ENCODE results near the gene VGLL4.

Gene VGLL4

GRCh38 chr3:11651900-11652299, 8.2 kb upstream of the VGLL4 start:
- DNase-seq = peak in 2 of 5 experiments; percentile 9 to 47

GRCh38 chr3:11651477-11651876, 7.8 kb upstream of the VGLL4 start:
- no peak for DNase-seq

- DNase-seq = peak in 1 of 5 experiments; percentile 18
These were observed 6.7 kb upstream of the VGLL4 start for GRCh38 chr3:11650391-11650790.

GRCh38 chr3:11648735-11649134, 5.0 kb upstream of the VGLL4 start:
- no peak for DNase-seq

GRCh38 chr3:11643201-11643603, 513 bp downstream of the VGLL4 start:
- peak in 1 of 5 experiments; percentile 46 for DNase-seq

- DNase-seq = peak; percentile 25 to 88 (median 48)
These were observed 1.1 kb downstream of the VGLL4 start for GRCh38 chr3:11642431-11643191.

GRCh38 chr3:11641683-11642430, 1.9 kb downstream of the VGLL4 start:
- peak in 2 of 5 experiments; percentile 46 to 60 for DNase-seq

GRCh38 chr3:11641316-11641682, 2.4 kb downstream of the VGLL4 start:
- no peak for DNase-seq

GRCh38 chr3:11640009-11640673, 3.6 kb downstream of the VGLL4 start:
- no peak for DNase-seq

GRCh38 chr3:11638495-11639358, 5.0 kb downstream of the VGLL4 start:
- no peak for DNase-seq

- no peak for DNase-seq
These were observed 5.7 kb downstream of the VGLL4 start for GRCh38 chr3:11637901-11638458.

- no peak for DNase-seq
These were observed 7.3 kb downstream of the VGLL4 start for GRCh38 chr3:11636394-11636770.

GRCh38 chr3:11635680-11636393, 7.9 kb downstream of the VGLL4 start:
- no peak for DNase-seq

GRCh38 chr3:11634974-11635612, 8.6 kb downstream of the VGLL4 start:
- DNase-seq = no peak

- peak in 1 of 5 experiments; percentile 67 for DNase-seq
These were observed 9.6 kb downstream of the VGLL4 start for GRCh38 chr3:11634081-11634635.

- no peak for DNase-seq
These were observed 10.7 kb downstream of the VGLL4 start for GRCh38 chr3:11632966-11633365.

GRCh38 chr3:11632564-11632963, 11.2 kb downstream of the VGLL4 start:
- no peak for DNase-seq

- no peak for DNase-seq
These were observed 11.9 kb downstream of the VGLL4 start for GRCh38 chr3:11631820-11632219.

- DNase-seq = no peak
These were observed 14.0 kb downstream of the VGLL4 start for GRCh38 chr3:11629716-11630115.

GRCh38 chr3:11627612-11628011, 16.1 kb downstream of the VGLL4 start:
- no peak for DNase-seq

GRCh38 chr3:11626084-11626463, 17.6 kb downstream of the VGLL4 start:
- DNase-seq = peak in 1 of 5 experiments; percentile 93

All from T-helper 2 cell (primary cell).